OCI-LY1 (cell line): Measurements from ENCODE around the gene HOXD8.

Source experiments
- H2AFZ ChIP-seq: fragments of 200-600 bp; sonication (generic), shearing (Covaris generic); 2 replicates; pipeline ENCODE4 v1.6.0; 2014; ENCODE audit warnings: antibody characterized with exemption, mild to moderate bottlenecking, low read length
- H3F3A ChIP-seq: fragments of 200-600 bp; sonication (generic), shearing (Covaris generic); 2 replicates; pipeline ENCODE4 v1.6.0; 2014; ENCODE audit warnings: mild to moderate bottlenecking, antibody characterized with exemption, low read length, moderate library complexity; ENCODE audit not compliant: insufficient read depth
- H3K27ac ChIP-seq: fragments of 200-600 bp; sonication (generic); 2 replicates; pipeline ENCODE4 v1.5.1; 2014; ENCODE audit warnings: low read length, mixed run types, mild to moderate bottlenecking, low read depth; ENCODE audit not compliant: poor library complexity, severe bottlenecking
- H3K27me3 ChIP-seq: fragments of 200-600 bp; sonication (generic); 2 replicates; pipeline ENCODE4 v1.6.0; 2014; ENCODE audit warnings: antibody characterized with exemption, mild to moderate bottlenecking, low read length, moderate library complexity; ENCODE audit not compliant: insufficient read depth
- H3K36me3 ChIP-seq: fragments of 200-600 bp; sonication (generic); 2 replicates; pipeline ENCODE4 v1.6.1; 2014; ENCODE audit warnings: mild to moderate bottlenecking, antibody characterized with exemption, low read length, moderate library complexity, mixed read lengths; ENCODE audit not compliant: insufficient read depth
- H3K4me1 ChIP-seq: fragments of 200-600 bp; sonication (generic); 2 replicates; pipeline ENCODE4 v1.5.1; 2014; ENCODE audit warnings: mild to moderate bottlenecking, low read length, moderate library complexity; ENCODE audit not compliant: insufficient read depth, severe bottlenecking
- H3K4me2 ChIP-seq: fragments of 200-600 bp; sonication (generic), shearing (Covaris generic); 2 replicates; pipeline ENCODE4 v1.6.1; 2014; ENCODE audit warnings: low read length
- H3K4me3 ChIP-seq: fragments of 200-600 bp; sonication (generic); 2 replicates; pipeline ENCODE4 v1.5.1; 2014; ENCODE audit warnings: low read length, low read depth, mild to moderate bottlenecking, mixed read lengths; ENCODE audit not compliant: poor library complexity, severe bottlenecking
- H3K79me2 ChIP-seq: fragments of 200-600 bp; shearing (Covaris generic); 2 replicates; pipeline ENCODE4 v1.6.1; 2016; ENCODE audit warnings: mixed run types, low read length, mixed read lengths; ENCODE audit not compliant: insufficient read depth
- H3K9ac ChIP-seq: fragments of 200-600 bp; sonication (generic), shearing (Covaris generic); 2 replicates; pipeline ENCODE4 v1.6.1; 2014; ENCODE audit warnings: mild to moderate bottlenecking, low read length, mixed read lengths
- H3K9me2 ChIP-seq: fragments of 200-600 bp; sonication (generic), shearing (Covaris generic); 2 replicates; pipeline ENCODE4 v1.6.1; 2014; ENCODE audit warnings: low read depth, mild to moderate bottlenecking, low read length, mixed read lengths
- H3K9me3 ChIP-seq: fragments of 200-600 bp; shearing (Covaris generic); 2 replicates; pipeline ENCODE4 v1.6.1; 2014; ENCODE audit warnings: low read length, mixed read lengths
- H4K20me1 ChIP-seq: fragments of 200-600 bp; sonication (generic), shearing (Covaris generic); 2 replicates; pipeline ENCODE4 v1.6.0; 2016; ENCODE audit warnings: mild to moderate bottlenecking, low read length; ENCODE audit not compliant: insufficient read depth
- EZH2 ChIP-seq: fragments of 200-600 bp; sonication (generic), shearing (Covaris generic); IDR thresholded peaks from 2 replicates; pipeline ENCODE4 v1.8.0; 2017; ENCODE audit warnings: borderline replicate concordance, mixed run types, mild to moderate bottlenecking, antibody characterized with exemption, low read length, moderate library complexity, mixed read lengths
- TF ChIP-seq, protein P1 (sequence below): fragments of 200-600 bp; sonication (generic), shearing (Covaris generic); IDR thresholded peaks from 2 replicates; pipeline ENCODE4 v1.5.1; 2017; ENCODE audit warnings: mild to moderate bottlenecking, antibody characterized with exemption, low read length, moderate library complexity, mixed read lengths

Gene HOXD8

DNA sequence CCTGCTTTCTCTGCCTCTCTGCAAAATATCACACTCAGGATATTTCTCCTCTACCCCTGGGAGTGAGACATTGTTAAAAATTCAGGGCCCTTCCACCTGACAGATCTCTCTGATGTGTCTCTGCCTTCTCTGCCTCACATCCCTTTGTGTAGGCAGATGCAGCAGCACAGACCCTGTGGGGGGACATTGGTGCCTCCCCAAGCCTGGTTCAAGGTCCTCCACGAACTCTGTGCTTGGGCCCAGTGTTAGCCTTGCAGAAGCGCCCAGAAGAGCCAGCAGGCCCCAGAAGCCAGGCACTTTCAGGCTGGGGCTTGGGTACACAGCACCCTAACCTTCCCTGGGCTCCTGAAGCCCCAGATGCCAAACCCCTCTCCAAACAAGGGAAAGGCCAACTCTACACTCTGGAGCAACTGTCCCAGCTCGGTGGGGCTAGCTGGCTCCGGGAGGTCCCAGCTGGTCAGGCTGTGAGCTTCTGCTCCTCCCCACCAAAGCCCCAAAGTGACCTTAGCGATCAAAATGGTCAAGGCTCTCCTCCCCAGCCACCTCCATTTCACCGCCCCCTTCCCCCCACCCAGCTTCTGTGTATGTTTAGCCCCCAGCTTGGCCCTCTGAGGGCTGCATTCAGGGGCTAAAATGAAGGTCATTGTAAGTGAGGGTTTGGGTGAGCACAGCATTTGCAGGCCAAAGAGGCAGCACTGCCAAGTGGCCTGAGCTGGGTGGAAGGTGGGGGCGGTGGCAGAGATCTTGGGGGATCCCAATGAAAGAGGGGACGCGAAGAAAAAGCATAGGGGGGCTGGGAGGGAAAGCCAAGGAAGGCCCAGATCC, 4.3 kb upstream of the HOXD8 start:
- Histone ChIP-seq H3K4me1 (no peaks in the 10 kb centered on the region), H3K9me2 (no peaks in the 10 kb centered on the region), H3K4me3 (no peak overlapping the region), H3K4me2 (no peak overlapping the region), H3K79me2 (no peaks in the 10 kb centered on the region), H3K9ac (no peak overlapping the region), H3F3A (no peaks in the 10 kb centered on the region), H3K27me3 (no peaks in the 10 kb centered on the region; the same call in none of the 2 replicates), H4K20me1 (no peaks in the 10 kb centered on the region), H3K9me3 (no peaks in the 10 kb centered on the region), H2AFZ (no peak overlapping the region), H3K36me3 (no peaks in the 10 kb centered on the region), H3K27ac (no peak overlapping the region)
- TF ChIP-seq, protein P1, sequence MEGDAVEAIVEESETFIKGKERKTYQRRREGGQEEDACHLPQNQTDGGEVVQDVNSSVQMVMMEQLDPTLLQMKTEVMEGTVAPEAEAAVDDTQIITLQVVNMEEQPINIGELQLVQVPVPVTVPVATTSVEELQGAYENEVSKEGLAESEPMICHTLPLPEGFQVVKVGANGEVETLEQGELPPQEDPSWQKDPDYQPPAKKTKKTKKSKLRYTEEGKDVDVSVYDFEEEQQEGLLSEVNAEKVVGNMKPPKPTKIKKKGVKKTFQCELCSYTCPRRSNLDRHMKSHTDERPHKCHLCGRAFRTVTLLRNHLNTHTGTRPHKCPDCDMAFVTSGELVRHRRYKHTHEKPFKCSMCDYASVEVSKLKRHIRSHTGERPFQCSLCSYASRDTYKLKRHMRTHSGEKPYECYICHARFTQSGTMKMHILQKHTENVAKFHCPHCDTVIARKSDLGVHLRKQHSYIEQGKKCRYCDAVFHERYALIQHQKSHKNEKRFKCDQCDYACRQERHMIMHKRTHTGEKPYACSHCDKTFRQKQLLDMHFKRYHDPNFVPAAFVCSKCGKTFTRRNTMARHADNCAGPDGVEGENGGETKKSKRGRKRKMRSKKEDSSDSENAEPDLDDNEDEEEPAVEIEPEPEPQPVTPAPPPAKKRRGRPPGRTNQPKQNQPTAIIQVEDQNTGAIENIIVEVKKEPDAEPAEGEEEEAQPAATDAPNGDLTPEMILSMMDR, result no peak
- TF ChIP-seq EZH2, result no peak

GRCh38 chr2:176125772-176126054, 3.8 kb upstream of the HOXD8 start:
- no peak overlapping the region for H3K4me2 ChIP-seq
- no peak overlapping the region for H3K4me3 ChIP-seq
- no peaks in the 10 kb centered on the region for H3F3A ChIP-seq
- TF ChIP-seq EZH2, result no peak
- TF ChIP-seq, protein P1, result no peak
- H3K4me1 ChIP-seq, result no peaks in the 10 kb centered on the region
- no peak overlapping the region for H3K27ac ChIP-seq
- H3K9me3 ChIP-seq, result no peaks in the 10 kb centered on the region
- no peaks in the 10 kb centered on the region; the same call in none of the 2 replicates for H3K27me3 ChIP-seq
- H3K79me2 ChIP-seq, result no peaks in the 10 kb centered on the region
- no peaks in the 10 kb centered on the region for H3K36me3 ChIP-seq
- H2AFZ ChIP-seq, result no peak overlapping the region
- no peak overlapping the region for H3K9ac ChIP-seq
- no peaks in the 10 kb centered on the region for H4K20me1 ChIP-seq
- no peaks in the 10 kb centered on the region for H3K9me2 ChIP-seq

DNA sequence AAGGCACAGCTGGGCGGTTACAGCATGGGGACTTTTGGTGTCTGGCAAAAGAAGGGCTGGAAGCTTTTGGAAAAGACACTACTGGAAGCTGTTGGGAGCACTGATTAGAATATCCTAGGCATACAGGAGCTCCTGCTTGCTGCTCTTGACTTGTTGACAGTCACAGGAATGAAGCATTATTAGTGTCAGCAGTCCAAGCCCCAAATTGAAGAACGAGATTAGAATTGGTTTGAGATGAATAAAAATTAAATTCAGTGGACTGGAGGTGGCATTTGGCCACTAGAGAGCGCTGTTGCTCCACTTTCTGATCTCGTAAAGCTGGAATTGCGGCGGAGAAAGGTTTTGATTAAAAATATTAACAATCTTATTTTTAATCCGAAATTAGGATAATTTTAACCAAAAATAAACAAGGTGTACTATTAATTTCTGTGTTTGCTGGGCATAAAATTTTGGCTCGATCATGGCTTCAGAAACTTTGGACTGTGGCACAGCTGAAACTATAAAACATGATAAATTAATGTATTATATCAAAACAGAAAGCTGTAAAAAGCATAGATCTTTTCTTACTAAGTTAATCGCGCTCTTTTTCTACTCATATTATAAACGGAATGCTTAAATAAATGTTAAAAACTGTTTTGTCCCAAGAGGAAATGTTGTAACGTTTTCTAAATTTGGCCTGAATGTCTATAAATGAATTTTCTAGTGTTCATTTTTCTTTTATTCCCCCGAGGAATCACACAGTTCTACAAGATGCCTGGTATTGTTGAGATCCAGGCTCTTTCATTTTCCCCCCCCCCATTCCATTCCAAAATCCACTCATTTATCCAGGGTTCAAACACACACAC, 2.4 kb upstream of the HOXD8 start:
- H3K9me2 ChIP-seq, result no peaks in the 10 kb centered on the region
- no peaks in the 10 kb centered on the region for H4K20me1 ChIP-seq
- no peaks in the 10 kb centered on the region for H3K4me1 ChIP-seq
- no peaks in the 10 kb centered on the region for H3K9me3 ChIP-seq
- H3K27me3 ChIP-seq, result no peaks in the 10 kb centered on the region; the same call in none of the 2 replicates
- H3K79me2 ChIP-seq, result no peaks in the 10 kb centered on the region
- no peak for TF ChIP-seq EZH2
- TF ChIP-seq, protein P1, result peak; percentile 82
- H3K4me2 ChIP-seq, result no peak overlapping the region
- no peak overlapping the region for H3K27ac ChIP-seq
- H2AFZ ChIP-seq, result no peak overlapping the region
- no peaks in the 10 kb centered on the region for H3K36me3 ChIP-seq
- no peak overlapping the region for H3K4me3 ChIP-seq
- H3F3A ChIP-seq, result no peaks in the 10 kb centered on the region
- H3K9ac ChIP-seq, result no peak overlapping the region
